ENCODE measurements around the gene ABRAXAS1.

The ABRAXAS1 gene

DNA sequence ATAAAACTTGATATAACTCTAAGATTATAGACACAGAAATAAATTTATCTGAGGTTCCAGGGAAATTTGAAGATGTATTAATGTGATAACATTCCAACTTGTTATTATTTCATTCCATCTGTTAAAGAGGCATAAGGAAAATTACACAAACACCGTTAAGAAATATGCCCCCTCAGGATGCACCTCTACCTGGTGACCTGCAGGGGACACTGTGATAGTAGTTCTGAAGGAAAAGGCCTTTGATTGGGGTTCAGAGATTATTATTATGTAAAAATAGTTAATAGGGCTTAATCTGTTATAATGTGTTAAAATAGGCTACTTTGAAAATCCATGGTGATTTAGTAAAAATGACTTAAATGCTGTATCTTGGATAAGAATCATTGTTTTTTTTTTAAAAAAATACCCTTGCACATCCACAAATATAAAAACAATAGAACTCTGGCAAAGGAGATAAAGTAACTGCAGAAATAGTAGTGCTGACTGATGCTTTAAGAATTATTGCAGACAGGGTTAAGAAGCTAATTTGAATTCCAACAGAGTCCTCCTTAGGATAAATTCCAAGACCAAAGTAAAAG, 6.1 kb upstream of the ABRAXAS1 start:
- Histone ChIP-seq H3K4me3 (replicated peaks; ENCODE audit: insufficient read depth, low read length) (no peak overlapping the region), H3K27ac (replicated peaks) (no peak overlapping the region), H3K27me3 (ENCODE audit: insufficient read depth, poor library complexity, severe bottlenecking) (no peaks in the 10 kb centered on the region)
- peak; percentile 35 to 44 for DNase-seq (ENCODE audit: low read depth in 1 of 2, low spot score in 1 of 2)
- no peak for TF ChIP-seq POLR2AphosphoS5 (IDR thresholded peaks at IDR 0.05; ENCODE audit: low read depth)
- TF ChIP-seq, protein P1, sequence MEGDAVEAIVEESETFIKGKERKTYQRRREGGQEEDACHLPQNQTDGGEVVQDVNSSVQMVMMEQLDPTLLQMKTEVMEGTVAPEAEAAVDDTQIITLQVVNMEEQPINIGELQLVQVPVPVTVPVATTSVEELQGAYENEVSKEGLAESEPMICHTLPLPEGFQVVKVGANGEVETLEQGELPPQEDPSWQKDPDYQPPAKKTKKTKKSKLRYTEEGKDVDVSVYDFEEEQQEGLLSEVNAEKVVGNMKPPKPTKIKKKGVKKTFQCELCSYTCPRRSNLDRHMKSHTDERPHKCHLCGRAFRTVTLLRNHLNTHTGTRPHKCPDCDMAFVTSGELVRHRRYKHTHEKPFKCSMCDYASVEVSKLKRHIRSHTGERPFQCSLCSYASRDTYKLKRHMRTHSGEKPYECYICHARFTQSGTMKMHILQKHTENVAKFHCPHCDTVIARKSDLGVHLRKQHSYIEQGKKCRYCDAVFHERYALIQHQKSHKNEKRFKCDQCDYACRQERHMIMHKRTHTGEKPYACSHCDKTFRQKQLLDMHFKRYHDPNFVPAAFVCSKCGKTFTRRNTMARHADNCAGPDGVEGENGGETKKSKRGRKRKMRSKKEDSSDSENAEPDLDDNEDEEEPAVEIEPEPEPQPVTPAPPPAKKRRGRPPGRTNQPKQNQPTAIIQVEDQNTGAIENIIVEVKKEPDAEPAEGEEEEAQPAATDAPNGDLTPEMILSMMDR (IDR thresholded peaks at IDR 0.05; ENCODE audit: insufficient read depth, low read length): peak; percentile 73

DNA sequence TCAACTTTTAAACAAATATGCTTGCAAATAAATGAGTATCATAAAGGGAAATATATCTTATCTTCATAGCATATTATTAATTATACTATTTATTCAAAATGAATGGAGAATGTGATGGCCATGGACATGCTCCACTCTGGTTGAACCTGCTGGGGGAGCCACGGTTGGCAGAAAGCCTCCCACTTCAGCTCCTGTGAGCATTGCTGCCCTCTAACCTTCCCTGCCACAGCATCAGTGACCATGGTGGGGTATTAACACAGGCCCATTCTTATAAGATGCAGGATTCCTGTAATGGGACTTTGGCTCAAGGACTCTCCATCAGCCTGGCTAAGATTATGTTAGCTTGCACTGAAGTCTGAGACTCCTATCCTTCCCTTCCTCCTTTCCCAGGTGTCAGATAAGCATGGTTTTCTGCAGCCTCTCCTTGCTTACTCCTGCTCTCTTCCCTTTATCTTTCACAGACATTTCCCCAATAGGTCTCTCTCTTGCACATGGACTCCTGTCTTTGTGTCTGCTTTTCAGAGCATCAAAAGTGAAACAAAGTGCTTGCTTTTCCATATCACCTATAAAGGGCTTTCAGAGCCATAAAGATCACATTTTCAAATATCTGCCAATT, 4.9 kb upstream of the ABRAXAS1 start:
- no peak for DNase-seq (ENCODE audit: low read depth in 1 of 2, low spot score in 1 of 2)
- no peak overlapping the region for H3K27ac ChIP-seq (replicated peaks)
- TF ChIP-seq, protein P1 (IDR thresholded peaks at IDR 0.05; ENCODE audit: insufficient read depth, low read length): no peak
- TF ChIP-seq POLR2AphosphoS5 (IDR thresholded peaks at IDR 0.05; ENCODE audit: low read depth): no peak
- H3K27me3 ChIP-seq (ENCODE audit: insufficient read depth, poor library complexity, severe bottlenecking): no peaks in the 10 kb centered on the region
- H3K4me3 ChIP-seq (replicated peaks; ENCODE audit: insufficient read depth, low read length): no peak overlapping the region

DNA sequence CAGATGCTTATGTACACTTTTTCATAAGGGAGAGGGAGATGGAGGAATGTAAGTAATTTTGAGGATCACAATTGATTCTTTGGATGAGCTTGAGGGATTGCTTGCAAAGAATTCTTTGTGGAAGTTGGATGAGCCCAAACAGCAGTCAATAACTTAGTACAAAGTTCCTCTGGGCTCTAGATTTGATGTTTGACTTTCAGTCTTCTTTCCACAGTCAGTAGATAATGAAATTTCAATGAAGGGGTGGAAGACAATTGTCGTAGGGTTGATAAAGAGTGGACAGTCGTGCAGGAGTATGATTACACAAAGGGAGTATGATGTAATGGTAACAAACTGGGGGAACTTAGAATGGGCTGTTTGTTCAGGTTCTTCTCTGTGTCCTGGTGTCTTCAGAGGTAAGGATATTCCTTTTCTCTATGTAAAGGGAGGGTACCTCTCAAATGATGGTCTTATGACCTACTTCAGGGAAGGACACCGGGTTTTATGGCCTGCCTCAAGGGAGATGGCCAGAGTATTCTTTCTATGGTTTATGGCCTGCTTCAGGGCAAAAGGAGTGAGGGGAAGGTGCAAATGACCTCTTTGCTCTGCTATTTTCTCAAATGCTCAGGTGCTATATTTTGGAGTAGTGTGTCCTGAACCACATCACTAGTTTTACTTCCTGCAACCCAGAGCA, 1.7 kb upstream of the ABRAXAS1 start:
- H3K27ac ChIP-seq (replicated peaks): no peak overlapping the region
- TF ChIP-seq GABPA (IDR thresholded peaks at IDR 0.05; ENCODE audit: low read depth): no peak
- TF ChIP-seq, protein P1 (IDR thresholded peaks at IDR 0.05; ENCODE audit: insufficient read depth, low read length): no peak
- no peak for TF ChIP-seq SPI1 (IDR thresholded peaks at IDR 0.05; ENCODE audit: borderline replicate concordance, low read depth)
- TF ChIP-seq POLR2AphosphoS5 (IDR thresholded peaks at IDR 0.05; ENCODE audit: low read depth): no peak
- TF ChIP-seq, protein P2, sequence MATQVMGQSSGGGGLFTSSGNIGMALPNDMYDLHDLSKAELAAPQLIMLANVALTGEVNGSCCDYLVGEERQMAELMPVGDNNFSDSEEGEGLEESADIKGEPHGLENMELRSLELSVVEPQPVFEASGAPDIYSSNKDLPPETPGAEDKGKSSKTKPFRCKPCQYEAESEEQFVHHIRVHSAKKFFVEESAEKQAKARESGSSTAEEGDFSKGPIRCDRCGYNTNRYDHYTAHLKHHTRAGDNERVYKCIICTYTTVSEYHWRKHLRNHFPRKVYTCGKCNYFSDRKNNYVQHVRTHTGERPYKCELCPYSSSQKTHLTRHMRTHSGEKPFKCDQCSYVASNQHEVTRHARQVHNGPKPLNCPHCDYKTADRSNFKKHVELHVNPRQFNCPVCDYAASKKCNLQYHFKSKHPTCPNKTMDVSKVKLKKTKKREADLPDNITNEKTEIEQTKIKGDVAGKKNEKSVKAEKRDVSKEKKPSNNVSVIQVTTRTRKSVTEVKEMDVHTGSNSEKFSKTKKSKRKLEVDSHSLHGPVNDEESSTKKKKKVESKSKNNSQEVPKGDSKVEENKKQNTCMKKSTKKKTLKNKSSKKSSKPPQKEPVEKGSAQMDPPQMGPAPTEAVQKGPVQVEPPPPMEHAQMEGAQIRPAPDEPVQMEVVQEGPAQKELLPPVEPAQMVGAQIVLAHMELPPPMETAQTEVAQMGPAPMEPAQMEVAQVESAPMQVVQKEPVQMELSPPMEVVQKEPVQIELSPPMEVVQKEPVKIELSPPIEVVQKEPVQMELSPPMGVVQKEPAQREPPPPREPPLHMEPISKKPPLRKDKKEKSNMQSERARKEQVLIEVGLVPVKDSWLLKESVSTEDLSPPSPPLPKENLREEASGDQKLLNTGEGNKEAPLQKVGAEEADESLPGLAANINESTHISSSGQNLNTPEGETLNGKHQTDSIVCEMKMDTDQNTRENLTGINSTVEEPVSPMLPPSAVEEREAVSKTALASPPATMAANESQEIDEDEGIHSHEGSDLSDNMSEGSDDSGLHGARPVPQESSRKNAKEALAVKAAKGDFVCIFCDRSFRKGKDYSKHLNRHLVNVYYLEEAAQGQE (IDR thresholded peaks at IDR 0.05; ENCODE audit: insufficient replicate concordance, low read depth): no peak
- no peak overlapping the region for H3K4me3 ChIP-seq (replicated peaks; ENCODE audit: insufficient read depth, low read length)
- no peak for DNase-seq (ENCODE audit: low read depth in 1 of 2, low spot score in 1 of 2)
- H3K27me3 ChIP-seq (ENCODE audit: insufficient read depth, poor library complexity, severe bottlenecking): no peaks in the 10 kb centered on the region

DNA sequence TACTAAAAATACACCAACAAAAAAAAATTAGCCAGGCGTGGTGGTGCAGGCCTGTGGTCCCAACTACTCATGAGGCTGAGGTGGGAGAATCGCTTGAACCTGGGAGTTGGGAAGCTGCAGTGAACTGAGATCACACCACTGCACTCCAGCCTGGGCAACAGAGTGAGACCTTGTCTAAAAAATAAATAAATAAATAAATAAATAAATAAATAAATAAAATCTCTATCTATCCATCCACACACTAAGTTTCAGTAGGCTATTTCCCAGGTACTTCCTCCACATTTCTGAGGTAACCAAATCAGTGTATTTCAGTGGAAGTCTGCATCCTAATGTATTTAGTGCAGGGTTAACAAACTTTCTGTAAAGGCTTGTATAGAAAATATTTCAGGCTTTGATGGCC, 10.9 kb downstream of the ABRAXAS1 start:
- H3K27ac ChIP-seq (replicated peaks): no peak overlapping the region
- no peak overlapping the region for H3K4me3 ChIP-seq (replicated peaks; ENCODE audit: insufficient read depth, low read length)
- H3K27me3 ChIP-seq (ENCODE audit: insufficient read depth, poor library complexity, severe bottlenecking): no peaks in the 10 kb centered on the region
- no peak for DNase-seq (ENCODE audit: low read depth in 1 of 2, low spot score in 1 of 2)
- TF ChIP-seq GABPA (IDR thresholded peaks at IDR 0.05; ENCODE audit: low read depth): no peak
- TF ChIP-seq, protein P1 (IDR thresholded peaks at IDR 0.05; ENCODE audit: insufficient read depth, low read length): no peak
- TF ChIP-seq SPI1 (IDR thresholded peaks at IDR 0.05; ENCODE audit: borderline replicate concordance, low read depth): no peak
- TF ChIP-seq, protein P2 (IDR thresholded peaks at IDR 0.05; ENCODE audit: insufficient replicate concordance, low read depth): no peak
